HG03280 (cell line): ENCODE measurements around the gene DOP1A.

ENCODE experiments used
- ATAC-seq: cut with Tn5 transposase; IDR thresholded peaks from one replicate; pipeline ENCODE4 v1.9.1; 2021; ENCODE audit warnings: mild to moderate bottlenecking, moderate library complexity; ENCODE audit not compliant: unreplicated experiment

DOP1A gene

DNA sequence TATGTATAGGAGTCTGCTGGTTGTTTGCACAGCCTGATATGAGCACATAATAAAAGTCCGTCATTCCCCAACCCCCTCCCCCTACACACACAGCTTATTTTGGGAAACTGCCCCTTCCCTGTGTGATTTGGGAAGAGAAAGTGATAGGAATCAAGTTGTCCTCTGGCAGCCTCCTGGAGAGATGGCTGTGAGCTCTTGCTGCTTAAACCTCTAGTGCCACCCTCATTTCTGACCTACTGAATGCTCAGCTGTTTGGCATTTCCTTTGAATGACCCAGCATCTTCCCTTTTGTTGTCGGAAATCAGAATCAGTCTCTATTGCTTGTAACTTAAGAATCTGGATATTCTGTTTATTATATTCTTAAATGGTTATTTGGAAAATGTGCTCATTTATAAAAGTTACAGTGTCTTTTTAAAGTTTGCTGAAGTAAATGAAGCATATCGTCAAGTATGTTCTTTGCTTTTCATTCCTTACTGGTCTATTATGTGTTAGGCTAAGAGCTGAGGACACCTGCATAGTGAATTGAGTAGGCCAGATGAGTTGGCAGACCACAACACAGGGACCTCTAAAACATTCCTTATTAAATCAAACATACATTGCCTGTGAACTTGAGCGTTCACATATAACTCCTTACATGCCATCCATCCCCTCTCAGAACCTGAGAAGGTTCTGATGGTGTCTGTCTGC is 131.2 kb downstream of the DOP1A start:
- no peak for ATAC-seq

DNA sequence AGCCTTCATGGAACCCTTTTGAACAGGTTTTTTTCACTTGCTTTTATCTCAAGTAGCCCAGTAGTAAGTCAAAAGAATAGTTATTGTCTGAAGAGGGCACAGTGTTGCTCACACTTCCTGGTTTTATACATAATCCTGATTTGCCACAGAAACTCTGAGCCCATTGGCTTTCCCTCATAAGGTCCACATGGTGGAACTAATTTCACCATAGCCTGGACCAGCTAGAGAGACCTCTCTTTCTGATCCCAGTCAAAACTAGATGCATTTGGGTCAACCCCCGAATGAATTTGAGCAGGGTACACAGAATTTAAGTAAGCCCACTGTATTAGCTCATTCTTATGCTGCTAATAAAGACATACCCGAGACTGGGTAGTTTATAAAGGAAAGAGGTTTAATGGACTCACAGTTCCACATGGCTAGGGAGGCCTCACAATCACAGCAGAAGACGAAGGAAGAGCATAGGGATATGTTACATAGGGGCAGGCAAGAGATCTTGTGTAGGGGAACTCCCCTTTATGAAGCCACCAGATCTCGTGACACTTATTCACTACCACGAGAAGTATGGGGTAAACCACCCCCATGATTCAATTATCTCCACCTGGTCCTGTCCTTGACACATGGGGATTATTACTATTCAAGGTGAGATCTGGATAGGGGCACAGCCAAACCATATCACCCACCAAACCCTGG is 131.8 kb downstream of the DOP1A start:
- no peak for ATAC-seq

- ATAC-seq = no peak
These were observed 132.4 kb downstream of the DOP1A start for GRCh38 chr6:83199863-83200225.

GRCh38 chr6:83202031-83202430 is 134.6 kb downstream of the DOP1A start:
- ATAC-seq = no peak

GRCh38 chr6:83215131-83216047 is 147.9 kb downstream of the DOP1A start:
- peak; percentile 99 for ATAC-seq

GRCh38 chr6:83216806-83217205 is 149.3 kb downstream of the DOP1A start:
- ATAC-seq = no peak
